GM12878 (cell line): ENCODE measurements around the gene COL28A1. TPM values are rescaled to one million over a fixed set of nuclear protein-coding genes. Genes with fewer than 3 reads are reported as not detected.

Experiments
- ATAC-seq: fragments of 200-7000 bp; cut with Tn5 transposase; 3 replicates; pipeline ENCODE4 v1.9.1; 2020; ENCODE audit warnings: mild to moderate bottlenecking, moderate library complexity
- BruUV-seq: library from RNA; stranded (reverse); fragments of 400-500 nt; replicated peaks from 2 replicates; lab custom pipeline; 2021; lab: Mats Ljungman, UMichigan
- CTCF ChIA-PET: fragments of 300-600 bp; sonication (Branson Sonifier 250); formaldehyde crosslinking; extraction: SDS; loops from one replicate; lab custom pipeline; 2021; ENCODE audit warnings: inconsistent platforms; lab: Yijun Ruan, JAX
- POLR2A ChIA-PET: fragments of 350-600 bp; formaldehyde crosslinking; extraction: SDS; loops from one replicate; lab custom pipeline; 2021; ENCODE audit warnings: inconsistent platforms; lab: Charles Lee
- RAD21 ChIA-PET: fragments of 300-600 bp; sonication (Branson Sonifier 250); formaldehyde crosslinking; loops from one replicate; lab custom pipeline; 2023; ENCODE audit warnings: antibody characterized with exemption; ENCODE audit not compliant: unreplicated experiment; lab: Charles Lee
- SMC1A ChIA-PET: fragments of 300-600 bp; sonication (Branson Sonifier 250); formaldehyde crosslinking; loops from one replicate; lab custom pipeline; 2023; ENCODE audit not compliant: unreplicated experiment, uncharacterized antibody; lab: Charles Lee
- DNase-seq: peaks from one replicate; pipeline ENCODE4 v3.0.0-alpha.2; 2011; ENCODE audit warnings: low read depth, low spot score
- FAIRE-seq: peaks from 3 replicates; lab custom pipeline; 2011; peaks lifted over from hg19 to GRCh38; lab: Jason Lieb, UNC
- H2AFZ ChIP-seq: 2 replicates; pipeline ENCODE4 v1.6.0; 2011; ENCODE audit warnings: low read depth, low read length, control low read depth; ENCODE audit not compliant: control insufficient read depth
- H3K27ac ChIP-seq: 2 replicates; pipeline ENCODE4 v1.5.1; 2011; ENCODE audit warnings: control low read depth; ENCODE audit not compliant: control insufficient read depth, insufficient read depth
- H3K27me3 ChIP-seq, 2 experiments: replicated peaks in 1 of 2; 2 replicates each; pipeline versions ENCODE4 v1.6.0 to v1.6.1; 2011; ENCODE audit warnings: low read length in 1 of 2; ENCODE audit not compliant: control insufficient read depth in 2 of 2, insufficient read depth in 2 of 2
- H3K36me3 ChIP-seq, 2 experiments: 2 replicates each; pipeline ENCODE4 v1.5.1; 2011; ENCODE audit warnings: low read length in 1 of 2; ENCODE audit not compliant: control insufficient read depth in 2 of 2, insufficient read depth in 2 of 2
- H3K4me1 ChIP-seq: 2 replicates; pipeline ENCODE4 v1.6.1; 2011; ENCODE audit warnings: mild to moderate bottlenecking, low read length, moderate library complexity, mixed read lengths; ENCODE audit not compliant: control insufficient read depth, insufficient read depth
- H3K4me2 ChIP-seq: 2 replicates; pipeline ENCODE4 v1.6.0; 2011; ENCODE audit warnings: control low read depth; ENCODE audit not compliant: control insufficient read depth, insufficient read depth
- H3K4me3 ChIP-seq: fragments of 200-600 bp; sonication (generic); 2 replicates; pipeline ENCODE4 v1.5.1; 2016
- H3K79me2 ChIP-seq: 2 replicates; pipeline ENCODE4 v1.6.0; 2011; ENCODE audit warnings: low read length; ENCODE audit not compliant: control insufficient read depth, insufficient read depth
- H3K9ac ChIP-seq: 2 replicates; pipeline ENCODE4 v1.8.0; 2011; ENCODE audit warnings: low read length, control low read depth, mixed read lengths; ENCODE audit not compliant: control insufficient read depth, insufficient read depth
- H3K9me3 ChIP-seq: replicated peaks from 3 replicates; pipeline ENCODE4 v1.5.1; 2011; ENCODE audit warnings: mild to moderate bottlenecking, low read length; ENCODE audit not compliant: control insufficient read depth, insufficient read depth
- H4K20me1 ChIP-seq: 2 replicates; pipeline ENCODE4 v1.6.0; 2011; ENCODE audit not compliant: control insufficient read depth, insufficient read depth
- CEBPB ChIP-seq, 2 experiments: fragments of 150-350 bp in 1 of 2; IDR thresholded peaks; 2 replicates each; pipeline ENCODE4 v1.6.1; 2012 to 2014; ENCODE audit warnings: low read depth in 2 of 2, low read length in 2 of 2, borderline replicate concordance in 1 of 2, inconsistent platforms in 1 of 2
- CHD1 ChIP-seq: IDR thresholded peaks from 2 replicates; pipeline ENCODE4 v1.6.1; 2012; ENCODE audit warnings: low read depth, low read length, improper control_type of control experiment
- FOXK2 ChIP-seq: fragments of 450-650 bp; IDR thresholded peaks from 2 replicates; pipeline ENCODE4 v1.6.1; 2017; ENCODE audit warnings: mild to moderate bottlenecking, moderate library complexity
- NRF1 ChIP-seq: conservative IDR thresholded peaks from 2 replicates; pipeline ENCODE4 v1.6.1; 2011; ENCODE audit warnings: mild to moderate bottlenecking, low read depth, low read length, improper control_type of control experiment
- RAD21 ChIP-seq: IDR thresholded peaks from 2 replicates; pipeline ENCODE4 v1.6.1; 2011; ENCODE audit warnings: mild to moderate bottlenecking, low read depth, low read length, moderate library complexity; ENCODE audit not compliant: insufficient read depth
- WRNIP1 ChIP-seq: IDR thresholded peaks from 2 replicates; pipeline ENCODE4 v1.6.1; 2011; ENCODE audit warnings: low read depth, low read length, improper control_type of control experiment, borderline replicate concordance
- ZZZ3 ChIP-seq: IDR thresholded peaks from 2 replicates; pipeline ENCODE4 v1.6.1; 2011; ENCODE audit warnings: low read depth; ENCODE audit not compliant: control insufficient read depth, insufficient read length
- WGBS: methylation state at CpG from one replicate; pipeline ENCODE4 v1.1.6; 2016; ENCODE audit warnings: low lambda C conversion rate; ENCODE audit not compliant: insufficient replicate concordance, insufficient coverage; ENCODE audit errors: missing lambda C conversion rate; 5-methylcytosine and 5-hydroxymethylcytosine counted together
- in situ Hi-C: fragments of 300-500 bp; cut with MboI; formaldehyde crosslinking; loops from 9 replicates; pipeline ENCODE4 v1.14.3; 2018; ENCODE audit warnings: mixed read lengths
- intact Hi-C: fragments of 100-400 bp; cut with micrococcal nuclease; formaldehyde crosslinking; loops from one replicate; pipeline ENCODE4 v1.14.2; 2022; ENCODE audit not compliant: unreplicated experiment
- polyA plus RNA-seq, 11 experiments: library from polyadenylated mRNA; depleted of rRNA in 4 of 11; unstranded in 6 of 11; stranded (reverse) in 5 of 11; fragments of >200 nt; fragmentation: Nextera tagmentation in 4 of 11; fragmentation: Illumina TruSeq in 1 of 11; extraction: Ambion mirVana in 4 of 11; extraction: Trizol in 1 of 11; gene quantifications; 1 replicate in 1 of 11; 2 replicates in 10 of 11; pipeline versions ENCODE4 v1.2.1 to v1.2.3, GENCODE V29; 2011 to 2016; ENCODE audit warnings: inconsistent platforms in 2 of 11, missing spikeins in 2 of 11, low read depth in 1 of 11
- total RNA-seq, 4 experiments: library from RNA; depleted of rRNA in 3 of 4; stranded (reverse); fragments of >200 nt in 3 of 4; fragmentation: Illumina TruSeq in 1 of 4; extraction: Trizol in 1 of 4; gene quantifications; 2 replicates each; pipeline versions ENCODE4 v1.2.1 to v1.2.3, GENCODE V29; 2013 to 2021

The COL28A1 gene
- total and polyA plus RNA-seq, 10 of the 15 experiments (the other 5 are each of a cell fraction or from before 2014, with no cell fraction given) = 0.05 to 0.22 TPM; not detected in 8

- Histone ChIP-seq H2AFZ (no peak overlapping the region), H3K4me2 (no peak overlapping the region), H3K9me3 (no peaks in the 10 kb centered on the region; the same call in 2 of the 3 replicates), H3K4me1 (peaks cover 9% of the 10 kb centered on the region), H3K27me3 (no peaks in the 10 kb centered on the region), H3K27ac (no peak overlapping the region), H4K20me1 (0 out of 2 replicates have a peak, but pooled peaks cover 4% of the 10 kb centered on the region), H3K9ac (no peak overlapping the region), H3K4me3 (no peak overlapping the region), H3K36me3 (peaks cover 0 to 18% of the 10 kb centered on the region in 2 experiments; a peak in 2 of 4 replicates), H3K79me2 (peaks cover 32% of the 10 kb centered on the region)
- TF ChIP-seq CHD1 = no peak
- TF ChIP-seq WRNIP1 = no peak
- no peak for TF ChIP-seq ZZZ3
- no peak for TF ChIP-seq NRF1
- no peak for TF ChIP-seq CEBPB (IDR thresholded peaks at IDR 0.05; ENCODE audit: borderline replicate concordance in 1 of 2, low read depth in 2 of 2, low read length in 2 of 2)
- no peak for TF ChIP-seq RAD21
- TF ChIP-seq FOXK2 = no peak
- FAIRE-seq (no peak), ATAC-seq (no peak), DNase-seq (no peak)
- intact Hi-C loops = no loop called here
- CTCF ChIA-PET = interaction anchor here (0.7 kb wide), 2 partner anchors 11 to 40 kb away, joined by 3 read pairs; no protein-coding TSS in a partner anchor
- RAD21 ChIA-PET = no interaction called here
- WGBS = 94% methylated on average over 10 of the region's 10 CpGs
- SMC1A ChIA-PET = interaction anchor here (1.0 kb wide), 1 partner anchor 11 kb away, joined by 3 read pairs; no protein-coding TSS in a partner anchor
- in situ Hi-C loops = loop anchor here (25.0 kb wide), 1 partner anchor 631 kb away; no protein-coding TSS in a partner anchor
- no TSS peak for BruUV-seq
- POLR2A ChIA-PET = no interaction called here
Measured at GRCh38 chr7:7581531-7582179, 46.0 kb upstream of the COL28A1 start.
